SU-DHL-6 (cell line): ENCODE results near the gene UTS2B.

ENCODE experiments used
- H2AFZ ChIP-seq: fragments of 200-600 bp; sonication (generic); 2 replicates; pipeline ENCODE4 v1.6.1; 2014; ENCODE audit warnings: low read depth, mild to moderate bottlenecking, moderate library complexity, mixed read lengths, antibody characterized with exemption, low read length; ENCODE audit not compliant: severe bottlenecking
- H3F3A ChIP-seq: fragments of 200-600 bp; shearing (Covaris generic); 2 replicates; pipeline ENCODE4 v1.6.0; 2016; ENCODE audit warnings: antibody characterized with exemption, mild to moderate bottlenecking; ENCODE audit not compliant: insufficient read depth
- H3K27ac ChIP-seq: fragments of 200-600 bp; sonication (generic); 2 replicates; pipeline ENCODE4 v1.5.1; 2016; ENCODE audit warnings: low read depth, mild to moderate bottlenecking, low read length, moderate library complexity, mixed read lengths
- H3K27me3 ChIP-seq: fragments of 200-600 bp; sonication (generic), shearing (Covaris generic); 2 replicates; pipeline ENCODE4 v1.6.0; 2014; ENCODE audit warnings: mild to moderate bottlenecking, low read length
- H3K36me3 ChIP-seq: fragments of 200-600 bp; sonication (generic); 2 replicates; pipeline ENCODE4 v1.6.1; 2014; ENCODE audit warnings: mild to moderate bottlenecking, low read length, mixed read lengths
- H3K4me2 ChIP-seq: fragments of 300-600, 200-600 bp; shearing (Covaris generic), sonication (generic); 2 replicates; pipeline ENCODE4 v1.6.0; 2014; ENCODE audit warnings: low read length, low read depth, mild to moderate bottlenecking; ENCODE audit not compliant: poor library complexity, severe bottlenecking
- H3K4me3 ChIP-seq: fragments of 200-600 bp; sonication (generic); 2 replicates; pipeline ENCODE4 v1.5.1; 2014; ENCODE audit warnings: antibody characterized with exemption, low read length, mild to moderate bottlenecking, mixed read lengths; ENCODE audit not compliant: insufficient read depth, poor library complexity, severe bottlenecking
- H3K79me2 ChIP-seq: fragments of 200-600 bp; sonication (generic); 2 replicates; pipeline ENCODE4 v1.6.1; 2014; ENCODE audit warnings: mild to moderate bottlenecking, low read length, moderate library complexity; ENCODE audit not compliant: insufficient read depth
- H3K9ac ChIP-seq: fragments of 200-600 bp; sonication (generic); 2 replicates; pipeline ENCODE4 v1.7.0; 2014; ENCODE audit warnings: mild to moderate bottlenecking, low read length
- H3K9me2 ChIP-seq: fragments of 200-600 bp; sonication (generic); replicated peaks from 2 replicates; pipeline ENCODE4 v1.6.1; 2014; ENCODE audit warnings: low read length; ENCODE audit not compliant: insufficient read depth
- H3K9me3 ChIP-seq: fragments of 200-600 bp; sonication (generic); 2 replicates; pipeline ENCODE4 v1.6.1; 2014; ENCODE audit warnings: low read length, mixed read lengths; ENCODE audit not compliant: insufficient read depth
- H4K20me1 ChIP-seq: fragments of 200-600 bp; sonication (generic); 2 replicates; pipeline ENCODE4 v1.6.1; 2014; ENCODE audit warnings: low read depth, mild to moderate bottlenecking, antibody characterized with exemption, low read length, moderate library complexity, mixed read lengths
- CTCF ChIP-seq: fragments of 200-600 bp; sonication (generic); IDR thresholded peaks from one replicate; pipeline ENCODE4 v1.5.1; 2017; ENCODE audit warnings: antibody characterized with exemption, mild to moderate bottlenecking, low read length, moderate library complexity; ENCODE audit not compliant: insufficient read depth, poor library complexity, severe bottlenecking
- EZH2phosphoT487 ChIP-seq: fragments of 200-600 bp; sonication (generic), shearing (Covaris generic); conservative IDR thresholded peaks from 2 replicates; pipeline ENCODE4 v1.6.1; 2018; ENCODE audit warnings: mild to moderate bottlenecking, antibody characterized with exemption, low read length, moderate library complexity, mixed read lengths

The UTS2B gene

GRCh38 chr3:191282251-191283185, 47.8 kb downstream of the UTS2B start:
- TF ChIP-seq EZH2phosphoT487, result no peak
- no peak for TF ChIP-seq CTCF
- Histone ChIP-seq H3K27me3 (no peaks in the 10 kb centered on the region), H2AFZ (no peak overlapping the region), H3K27ac (no peak overlapping the region), H3K36me3 (no peaks in the 10 kb centered on the region), H3K79me2 (no peaks in the 10 kb centered on the region), H3K9me3 (no peaks in the 10 kb centered on the region), H4K20me1 (no peaks in the 10 kb centered on the region), H3K9ac (no peak overlapping the region), H3K9me2 (no peaks in the 10 kb centered on the region), H3K4me3 (no peak overlapping the region), H3F3A (no peaks in the 10 kb centered on the region), H3K4me2 (no peak overlapping the region)

GRCh38 chr3:191280882-191281281, 49.4 kb downstream of the UTS2B start:
- Histone ChIP-seq H3K4me2 (no peak overlapping the region), H2AFZ (no peak overlapping the region), H4K20me1 (no peaks in the 10 kb centered on the region), H3K9me3 (no peaks in the 10 kb centered on the region), H3K79me2 (no peaks in the 10 kb centered on the region), H3K36me3 (no peaks in the 10 kb centered on the region), H3K9ac (no peak overlapping the region), H3F3A (no peaks in the 10 kb centered on the region), H3K9me2 (no peaks in the 10 kb centered on the region), H3K4me3 (no peak overlapping the region), H3K27ac (no peak overlapping the region), H3K27me3 (no peaks in the 10 kb centered on the region)
- no peak for TF ChIP-seq EZH2phosphoT487
- no peak for TF ChIP-seq CTCF

GRCh38 chr3:191280111-191280510, 50.2 kb downstream of the UTS2B start:
- H2AFZ ChIP-seq, result no peak overlapping the region
- H3K4me3 ChIP-seq, result no peak overlapping the region
- H3F3A ChIP-seq, result no peaks in the 10 kb centered on the region
- no peaks in the 10 kb centered on the region for H3K27me3 ChIP-seq
- H4K20me1 ChIP-seq, result no peaks in the 10 kb centered on the region
- no peaks in the 10 kb centered on the region for H3K9me3 ChIP-seq
- no peaks in the 10 kb centered on the region for H3K79me2 ChIP-seq
- TF ChIP-seq EZH2phosphoT487, result no peak
- TF ChIP-seq CTCF, result no peak
- H3K36me3 ChIP-seq, result no peaks in the 10 kb centered on the region
- no peak overlapping the region for H3K4me2 ChIP-seq
- H3K9me2 ChIP-seq, result no peaks in the 10 kb centered on the region
- H3K27ac ChIP-seq, result no peak overlapping the region
- H3K9ac ChIP-seq, result no peak overlapping the region
